GM21367 (cell line): ENCODE data around the gene PAX7.
"Not testable (repeated sequence)": the region's sequence is repeated elsewhere in the genome, so short reads cannot be mapped to it uniquely, and the experiment has no call there.

ENCODE experiments used
- ATAC-seq: cut with Tn5 transposase; IDR thresholded peaks from one replicate; pipeline ENCODE4 v1.9.1; 2021; ENCODE audit not compliant: unreplicated experiment

PAX7 gene

DNA sequence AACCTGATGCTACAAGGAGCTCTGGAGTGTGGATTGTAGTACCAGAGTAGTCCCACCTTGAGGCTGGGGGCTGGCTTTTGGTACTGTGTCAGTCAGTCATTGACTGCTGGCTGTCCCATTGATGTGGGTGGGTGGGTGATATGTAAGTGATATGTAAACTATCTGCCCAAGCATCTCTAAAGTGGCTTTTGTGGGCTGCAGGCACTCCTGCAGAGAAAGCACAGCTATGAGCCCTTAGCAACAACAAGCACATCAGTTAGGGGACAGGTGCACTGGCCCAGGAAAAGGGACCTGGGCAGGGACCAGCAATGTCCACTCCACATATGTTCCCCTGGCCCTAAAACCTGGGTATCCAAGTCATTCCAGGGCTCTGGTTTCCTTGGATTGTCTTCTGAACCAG is 118.9 kb downstream of the PAX7 start:
- no peak for ATAC-seq

DNA sequence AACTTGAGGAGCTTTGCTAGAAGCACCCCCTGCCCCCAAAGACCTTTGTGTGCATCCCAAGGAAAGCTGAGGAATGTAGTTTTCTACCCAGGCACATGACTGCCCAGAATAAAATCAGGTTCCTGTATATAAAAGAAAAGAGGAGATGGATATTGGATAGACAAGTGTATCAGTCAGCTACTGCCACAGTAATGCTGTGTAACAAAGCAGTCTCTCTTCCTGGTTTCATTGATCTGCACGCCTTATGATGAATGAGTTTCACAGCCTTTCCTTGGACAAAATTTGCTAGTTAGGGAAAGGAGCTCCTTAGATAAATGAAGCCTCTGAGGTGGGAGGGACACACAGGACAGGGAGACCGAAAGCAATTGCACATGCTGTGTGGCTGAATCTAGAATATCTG is 120.0 kb downstream of the PAX7 start:
- ATAC-seq, result no peak

DNA sequence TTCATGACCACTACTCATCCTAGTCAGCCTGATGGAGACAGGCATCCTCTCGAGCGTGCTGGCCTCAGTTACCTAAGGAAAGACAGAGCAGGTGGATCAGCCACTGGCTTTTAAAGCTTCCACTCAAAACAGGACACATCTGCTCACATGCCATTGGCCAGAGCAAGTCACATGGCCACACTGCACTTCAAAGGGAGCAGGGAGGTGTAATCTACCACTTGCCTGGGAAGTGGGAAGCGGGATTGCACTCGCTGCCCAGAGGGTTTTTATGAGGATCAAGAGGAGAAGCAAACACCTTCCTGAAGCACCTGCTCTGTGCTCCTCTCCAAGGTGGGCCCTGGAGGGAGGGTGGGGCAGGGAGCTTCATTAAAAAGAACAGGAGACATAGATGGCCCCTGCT is 120.8 kb downstream of the PAX7 start:
- ATAC-seq, result no peak

DNA sequence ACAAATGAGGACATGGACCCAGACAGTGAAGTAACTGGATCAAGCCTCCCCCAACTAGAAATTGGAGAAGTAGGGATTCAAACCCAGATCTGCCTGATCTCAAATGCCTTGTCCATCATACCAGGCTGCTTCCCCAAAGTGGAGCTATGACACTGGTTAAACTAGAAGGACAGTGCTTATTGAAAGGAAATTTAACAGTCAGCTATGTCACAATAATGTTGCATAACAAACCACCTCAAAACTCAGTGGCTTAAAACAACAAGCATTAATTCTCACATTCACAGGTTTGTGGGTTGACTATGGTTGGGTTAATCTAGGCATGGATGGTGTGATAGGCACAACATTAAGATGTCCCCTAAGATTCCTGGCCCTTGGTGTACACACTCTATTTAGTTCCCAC is 121.8 kb downstream of the PAX7 start:
- ATAC-seq, result no peak

DNA sequence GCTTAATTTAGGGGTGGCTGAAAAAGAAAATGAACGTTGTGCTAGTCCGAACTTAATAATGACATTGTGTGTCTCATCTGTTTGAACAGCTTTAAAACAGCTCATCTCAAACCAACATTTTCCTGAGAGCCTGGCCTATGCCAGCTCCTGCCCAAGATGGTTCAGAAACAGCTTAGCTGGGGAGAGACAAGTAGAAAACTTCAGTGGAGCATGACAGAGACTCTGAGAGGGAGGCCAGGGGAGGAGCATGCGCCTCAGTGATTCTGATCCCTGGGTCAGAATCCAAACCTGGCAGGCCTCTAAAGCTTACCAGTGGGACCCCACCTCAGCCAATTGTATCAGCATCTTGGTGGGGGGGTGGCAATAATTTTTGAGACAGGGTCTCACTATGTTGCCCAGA is 129.5 kb downstream of the PAX7 start:
- ATAC-seq, result no peak

DNA sequence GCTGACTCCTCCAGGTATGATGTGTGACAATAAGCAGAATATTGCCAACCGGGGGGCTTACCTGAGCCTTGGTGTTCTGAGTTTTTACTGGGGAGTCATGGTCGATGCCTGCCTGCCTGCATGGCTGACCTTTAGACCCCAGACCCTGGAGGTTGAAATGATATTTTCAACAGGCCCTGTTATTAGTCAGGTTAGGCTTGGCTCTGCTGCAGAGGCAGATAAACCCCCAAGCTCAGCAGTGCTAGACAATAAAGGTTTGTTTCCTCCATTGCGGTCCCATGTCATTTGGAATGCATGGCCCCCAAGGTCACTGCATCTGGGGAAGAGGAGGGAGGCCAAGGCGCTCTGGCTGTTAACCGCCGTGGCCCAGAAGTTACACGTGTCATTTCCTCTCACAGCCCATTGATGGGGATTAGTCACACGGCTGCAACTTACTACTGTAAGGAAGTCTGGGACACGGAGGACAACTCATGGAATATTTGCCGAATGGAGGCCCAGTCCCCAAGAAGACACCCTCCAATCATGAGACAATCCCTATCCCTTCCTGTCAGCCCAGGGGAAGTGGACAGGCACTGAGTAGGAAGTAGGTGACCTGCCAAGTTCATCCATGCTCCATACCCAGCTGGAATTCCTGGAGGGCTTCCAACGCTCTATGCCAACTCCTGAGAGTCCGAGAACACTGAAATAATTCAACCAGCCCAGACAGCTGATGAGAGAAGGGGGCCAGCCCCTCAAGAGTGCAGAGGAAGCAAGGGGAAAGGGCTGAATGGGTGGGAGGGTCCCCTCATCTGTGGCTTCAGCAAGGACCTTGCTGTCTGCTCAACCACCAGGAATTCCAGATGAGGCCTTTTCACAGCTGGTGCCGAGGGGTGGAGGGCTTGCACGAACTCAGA is 131.5 kb downstream of the PAX7 start:
- ATAC-seq, result no peak

DNA sequence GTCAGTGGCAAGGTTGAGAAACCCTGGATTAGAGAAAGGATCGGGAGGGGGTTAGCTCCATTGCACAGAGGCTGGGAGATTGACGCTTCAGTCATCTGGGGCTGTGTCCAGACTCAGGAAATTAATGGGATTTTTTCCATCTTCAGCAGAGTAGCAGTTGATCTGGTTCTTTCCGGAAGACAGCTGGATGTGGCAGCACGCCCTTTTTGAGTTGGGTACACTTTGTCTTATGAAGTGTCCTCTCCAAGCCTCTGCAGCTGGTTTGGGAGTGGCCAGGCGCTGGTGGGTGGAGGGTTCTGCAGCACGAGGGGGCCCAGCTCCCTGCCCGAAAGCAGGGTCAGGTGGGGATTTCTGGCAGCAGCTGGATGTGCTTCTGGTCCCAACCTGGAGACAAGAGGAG is 133.7 kb downstream of the PAX7 start:
- ATAC-seq, result no peak

DNA sequence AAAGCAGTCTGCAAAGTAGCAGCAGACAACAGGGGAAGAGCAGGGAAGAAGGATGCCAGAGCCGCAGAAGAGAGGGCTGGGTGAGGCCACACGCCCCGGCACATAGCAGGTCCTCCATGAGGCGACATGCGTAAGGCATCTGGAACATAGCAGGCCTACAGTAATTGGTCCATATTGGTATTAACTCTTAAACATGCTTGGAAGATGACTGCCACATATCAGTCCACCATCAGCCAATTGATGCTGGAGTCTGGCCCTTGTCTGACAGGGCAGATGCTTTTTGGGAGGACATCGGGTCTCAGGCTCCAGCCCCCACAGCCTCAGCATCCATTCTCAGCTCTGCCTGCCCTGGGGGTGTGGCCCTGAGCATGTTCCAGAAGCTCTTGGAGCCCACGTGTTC is 135.1 kb downstream of the PAX7 start:
- ATAC-seq, result no peak

DNA sequence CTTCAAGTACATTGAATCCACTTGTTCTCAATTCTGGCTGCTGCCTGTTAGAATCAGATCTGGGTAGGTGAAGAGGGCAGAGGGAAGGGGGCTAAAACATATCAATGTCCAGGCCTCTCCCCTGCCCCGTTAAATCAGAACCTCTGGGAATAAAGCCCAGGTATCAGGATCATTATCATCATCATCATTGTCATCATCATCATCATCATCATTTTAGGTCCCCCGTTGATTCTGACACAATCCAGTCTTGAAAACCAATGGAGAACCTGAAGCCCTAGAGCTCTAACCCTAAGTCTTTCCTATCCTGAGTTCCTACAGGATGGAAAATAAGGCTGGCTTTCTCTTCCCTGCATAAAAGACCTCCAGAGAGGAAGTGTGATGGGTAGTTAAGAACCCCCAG is 135.7 kb downstream of the PAX7 start:
- no peak for ATAC-seq

DNA sequence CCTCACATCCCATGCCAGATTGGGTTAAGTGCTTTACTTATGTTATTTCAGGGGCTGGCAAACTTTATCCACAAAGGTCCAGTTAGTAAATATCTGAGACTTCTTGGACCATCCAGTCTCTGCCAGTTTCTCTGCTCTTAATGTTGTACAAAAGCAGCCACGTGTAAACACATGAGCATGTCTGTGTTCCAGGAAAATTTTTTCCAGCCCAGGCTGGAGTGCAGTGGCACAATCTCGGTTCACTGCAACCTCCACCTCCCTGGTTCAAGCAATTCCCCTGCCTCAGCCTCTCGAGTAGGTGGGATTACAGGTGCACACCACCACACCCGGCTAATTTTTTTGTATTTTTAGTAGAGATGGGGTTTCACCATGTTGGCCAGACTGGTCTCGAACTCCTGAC is 136.9 kb downstream of the PAX7 start:
- not testable (repeated sequence) for ATAC-seq

- ATAC-seq, result no peak
Observed at GRCh38 chr1:18768086-18768485, 137.4 kb downstream of the PAX7 start.

DNA sequence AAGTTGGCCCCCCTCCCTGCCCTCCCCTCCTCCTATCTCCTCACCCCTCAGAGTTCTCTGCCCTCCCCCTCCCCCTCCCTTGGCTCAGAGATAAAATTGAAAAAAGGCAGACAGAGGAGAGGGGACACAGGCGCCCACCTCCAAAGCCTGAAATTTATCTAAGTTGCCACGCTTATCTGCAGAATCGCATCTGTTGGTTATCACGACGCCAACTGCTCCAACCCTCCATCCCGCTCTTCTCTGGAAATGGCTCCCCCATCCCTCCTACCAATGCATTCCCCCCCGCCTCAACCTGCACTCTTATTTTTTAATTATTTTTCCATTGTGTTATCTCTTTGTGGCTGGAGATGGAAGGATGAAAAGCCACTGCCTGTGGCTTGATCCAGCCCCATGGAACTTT is 138.5 kb downstream of the PAX7 start:
- ATAC-seq, result no peak

DNA sequence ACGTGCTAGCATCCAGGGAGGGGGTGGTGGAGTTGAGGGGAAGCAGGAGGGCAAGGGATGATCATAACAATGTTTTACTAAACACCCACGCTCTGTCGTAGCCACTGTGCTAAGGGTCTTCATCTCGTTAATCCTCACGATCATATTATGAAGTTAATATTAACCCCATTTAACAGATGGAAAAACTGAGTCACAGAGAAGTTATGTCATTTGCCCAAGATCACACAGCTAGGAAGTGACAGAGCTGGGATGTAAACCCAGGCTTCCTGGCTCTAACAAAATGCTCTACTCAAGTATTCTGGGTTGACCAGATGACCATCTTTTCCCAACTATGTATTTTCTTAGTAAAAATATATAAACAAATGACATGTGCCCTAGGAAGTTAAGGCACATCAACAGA is 140.2 kb downstream of the PAX7 start:
- no peak for ATAC-seq

- no peak for ATAC-seq
Observed at GRCh38 chr1:18773753-18774152, 143.1 kb downstream of the PAX7 start.

DNA sequence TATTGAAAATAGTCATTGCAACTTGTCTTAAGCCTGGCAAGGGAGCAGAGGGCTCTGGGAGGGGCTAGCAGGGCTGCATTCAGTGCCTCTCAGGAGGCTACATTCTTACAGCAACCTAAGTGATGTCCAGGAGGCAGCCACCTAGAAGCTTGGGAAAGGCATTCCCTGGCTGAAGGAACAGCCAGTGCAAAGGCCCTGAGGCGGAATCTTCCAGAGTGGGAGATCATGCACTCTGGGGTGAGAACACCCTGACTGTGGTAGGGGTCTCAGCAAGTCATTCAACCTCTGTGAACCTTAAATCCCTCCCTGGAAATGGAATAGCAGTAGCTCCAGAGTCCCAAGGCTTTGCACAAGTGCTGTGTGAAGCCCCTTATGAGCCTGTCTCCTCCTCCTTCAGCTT is 144.7 kb downstream of the PAX7 start:
- no peak for ATAC-seq

DNA sequence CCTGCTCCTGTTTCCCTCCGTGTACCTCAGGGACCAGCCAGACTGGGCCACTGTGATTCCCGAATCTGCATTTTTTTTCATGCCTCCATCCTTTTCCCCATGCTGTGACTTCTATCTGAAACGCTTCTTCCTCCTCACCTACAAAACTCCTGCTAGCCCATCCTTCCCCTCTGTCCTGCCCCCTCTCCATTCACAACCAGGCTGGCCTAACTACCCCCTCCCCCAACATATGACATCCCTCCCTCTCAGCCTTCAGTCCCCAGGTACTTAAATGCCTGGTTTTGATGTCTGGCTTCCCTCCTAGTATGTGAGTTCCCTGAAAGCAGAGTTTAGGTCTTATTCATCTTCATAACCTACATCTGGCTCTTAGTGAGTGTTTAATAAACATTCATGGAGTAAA is 146.1 kb downstream of the PAX7 start:
- ATAC-seq, result no peak

DNA sequence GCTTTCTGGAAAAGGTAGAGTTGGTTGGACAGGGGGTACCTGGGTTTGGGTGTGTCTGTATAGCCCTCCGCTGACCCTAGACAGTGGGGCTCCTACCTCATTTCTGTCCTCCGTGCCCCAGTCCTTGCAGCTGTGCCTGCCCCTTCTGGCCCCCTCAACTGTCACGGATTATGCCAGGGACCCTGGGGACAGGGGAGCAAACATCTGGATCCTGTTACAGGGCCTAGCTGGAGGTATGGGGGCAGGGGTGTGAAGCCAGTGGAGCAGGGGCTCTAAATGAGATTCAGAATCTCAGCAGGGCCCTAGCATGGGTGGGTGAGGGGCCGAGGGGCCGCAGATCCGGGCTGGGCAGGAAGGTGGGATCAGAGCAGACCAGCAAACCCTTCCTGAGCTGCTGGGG is 147.8 kb downstream of the PAX7 start:
- no peak for ATAC-seq

DNA sequence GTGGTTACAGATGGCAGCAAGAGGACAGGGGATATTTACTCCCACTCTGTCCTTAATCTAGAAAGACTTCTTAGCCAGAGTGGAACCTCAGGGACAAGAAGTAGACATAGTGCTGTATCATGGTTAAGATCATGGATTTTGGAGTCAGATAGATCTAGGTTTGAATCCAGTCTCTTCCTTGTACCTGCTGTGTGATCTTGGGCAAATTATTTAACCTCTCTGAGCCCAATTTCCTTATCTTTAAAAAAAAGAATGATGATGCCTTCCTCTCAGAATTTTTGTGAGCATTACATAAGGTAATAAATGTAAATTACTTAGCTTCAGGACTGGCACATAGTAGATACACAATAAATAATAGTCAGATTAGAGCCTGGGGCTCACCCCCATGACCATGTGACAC is 150.4 kb downstream of the PAX7 start:
- ATAC-seq, result no peak

GRCh38 chr1:18783705-18784481 is 153.2 kb downstream of the PAX7 start:
- no peak for ATAC-seq

GRCh38 chr1:18784482-18784831 is 153.8 kb downstream of the PAX7 start:
- ATAC-seq, result no peak

GRCh38 chr1:18786149-18786548 is 155.5 kb downstream of the PAX7 start:
- no peak for ATAC-seq

DNA sequence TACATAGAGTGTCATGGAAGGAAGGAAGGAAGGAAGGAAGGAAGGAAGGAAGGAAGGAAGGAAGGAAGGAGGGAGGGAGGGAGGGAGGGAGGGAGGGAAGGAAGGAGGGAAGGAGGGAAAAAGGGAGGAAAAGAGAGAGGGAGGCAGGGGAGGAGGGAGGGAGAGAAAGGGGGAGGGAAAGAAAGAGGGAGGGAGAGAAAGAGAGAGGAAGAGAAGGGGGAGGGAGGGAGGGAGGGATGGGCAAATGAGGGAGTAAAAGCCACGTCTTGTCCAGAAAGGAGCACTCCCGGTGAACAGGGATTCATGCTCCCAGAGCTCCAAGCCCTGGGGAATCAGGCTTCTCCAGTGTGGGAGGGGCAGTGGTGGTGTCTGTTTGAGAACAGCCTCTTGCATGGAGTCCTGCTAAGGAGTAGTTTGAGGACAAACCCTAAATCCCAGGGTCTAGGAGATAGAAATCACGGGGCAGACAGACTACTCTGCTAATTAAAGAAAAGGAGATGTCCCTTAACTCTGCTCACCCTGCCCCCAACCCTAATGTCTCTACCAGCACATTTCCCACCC is 157.3 kb downstream of the PAX7 start:
- no peak for ATAC-seq
